HG03520 (cell line): ENCODE data around the gene LRP11.
A peak's percentile ranks its signal among the peaks of the same experiment; 100 is the strongest.
"Not testable (repeated sequence)": the region's sequence is repeated elsewhere in the genome, so short reads cannot be mapped to it uniquely, and the experiment has no call there.

Source experiments
- ATAC-seq: cut with Tn5 transposase; IDR thresholded peaks from one replicate; pipeline ENCODE4 v1.9.1; 2021; ENCODE audit warnings: mild to moderate bottlenecking, moderate library complexity; ENCODE audit not compliant: unreplicated experiment

LRP11 gene, protein sequence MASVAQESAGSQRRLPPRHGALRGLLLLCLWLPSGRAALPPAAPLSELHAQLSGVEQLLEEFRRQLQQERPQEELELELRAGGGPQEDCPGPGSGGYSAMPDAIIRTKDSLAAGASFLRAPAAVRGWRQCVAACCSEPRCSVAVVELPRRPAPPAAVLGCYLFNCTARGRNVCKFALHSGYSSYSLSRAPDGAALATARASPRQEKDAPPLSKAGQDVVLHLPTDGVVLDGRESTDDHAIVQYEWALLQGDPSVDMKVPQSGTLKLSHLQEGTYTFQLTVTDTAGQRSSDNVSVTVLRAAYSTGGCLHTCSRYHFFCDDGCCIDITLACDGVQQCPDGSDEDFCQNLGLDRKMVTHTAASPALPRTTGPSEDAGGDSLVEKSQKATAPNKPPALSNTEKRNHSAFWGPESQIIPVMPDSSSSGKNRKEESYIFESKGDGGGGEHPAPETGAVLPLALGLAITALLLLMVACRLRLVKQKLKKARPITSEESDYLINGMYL

DNA sequence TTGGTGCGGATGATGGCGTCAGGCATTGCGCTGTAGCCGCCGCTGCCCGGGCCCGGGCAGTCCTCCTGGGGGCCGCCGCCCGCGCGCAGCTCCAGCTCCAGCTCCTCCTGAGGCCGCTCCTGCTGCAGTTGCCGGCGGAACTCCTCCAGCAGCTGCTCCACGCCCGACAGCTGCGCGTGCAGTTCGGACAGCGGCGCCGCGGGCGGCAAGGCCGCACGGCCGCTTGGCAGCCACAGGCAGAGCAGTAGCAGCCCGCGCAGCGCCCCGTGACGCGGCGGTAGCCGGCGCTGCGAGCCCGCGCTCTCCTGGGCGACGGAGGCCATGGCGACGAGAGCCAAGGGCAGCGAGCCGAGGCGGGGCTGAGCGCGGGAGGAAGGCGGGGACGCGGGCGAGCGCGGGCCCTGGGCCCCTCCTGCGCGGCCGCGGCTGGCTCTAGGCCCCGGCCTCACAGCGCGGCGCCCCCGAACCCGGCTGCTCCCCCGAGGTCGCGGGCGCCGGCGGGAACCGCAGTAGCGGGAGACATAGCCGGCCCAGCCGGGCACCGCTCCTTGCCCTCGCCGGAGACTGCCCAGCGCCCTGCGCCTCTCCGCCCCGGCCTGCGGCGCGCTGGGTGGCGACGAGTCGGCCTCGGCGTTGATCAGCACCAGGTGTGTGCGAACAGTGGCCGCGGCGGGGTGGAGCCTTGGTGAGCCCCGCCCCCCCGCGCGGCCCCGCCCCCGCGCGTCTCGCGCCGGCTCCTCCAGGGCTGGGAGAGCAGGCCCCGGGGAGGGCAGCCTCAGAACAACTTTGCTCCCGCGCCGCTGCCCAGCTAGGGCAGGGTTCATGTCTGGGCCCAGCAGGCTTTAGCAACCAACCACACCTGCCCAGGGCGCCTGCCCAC is at the start of gene LRP11:
Gene LRP11, minus strand, starts transcription at position 662 of the 880 bp plus-strand sequence. Its CDS starts 339 bp downstream, at position 323.
- ATAC-seq, result peak; percentile 86

DNA sequence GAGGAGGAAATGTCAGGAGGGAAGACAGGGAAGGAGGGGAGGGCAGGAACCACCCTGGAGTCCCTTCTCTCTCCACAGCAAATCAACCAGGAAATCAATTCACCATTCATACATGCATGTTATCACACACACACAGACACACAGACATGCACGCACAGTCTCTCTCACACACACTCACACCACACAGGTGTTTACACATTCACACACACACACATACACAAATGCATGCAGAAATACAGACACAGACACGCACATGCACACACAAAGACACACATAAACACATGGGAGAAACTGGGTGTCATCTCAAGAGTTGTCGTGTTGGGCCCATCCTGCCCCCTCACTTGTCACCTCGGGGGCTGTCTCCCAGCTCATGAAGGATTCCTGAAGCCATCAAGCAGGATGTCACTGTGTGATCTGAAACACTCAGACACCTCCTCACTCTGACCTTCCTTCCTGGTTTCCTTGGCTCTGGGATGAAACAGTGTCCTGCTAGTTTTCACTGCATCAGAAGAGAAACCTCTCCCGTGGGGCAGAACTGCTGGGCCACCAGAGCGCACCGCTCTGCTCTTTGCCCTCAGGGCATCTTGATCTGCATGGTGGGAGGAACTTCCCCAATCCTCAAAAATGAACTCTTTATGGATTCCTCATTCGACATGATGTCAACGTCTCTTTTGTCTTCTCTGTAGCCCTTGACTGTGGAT is 49.5 kb upstream of the LRP11 start:
- ATAC-seq, result no peak

DNA sequence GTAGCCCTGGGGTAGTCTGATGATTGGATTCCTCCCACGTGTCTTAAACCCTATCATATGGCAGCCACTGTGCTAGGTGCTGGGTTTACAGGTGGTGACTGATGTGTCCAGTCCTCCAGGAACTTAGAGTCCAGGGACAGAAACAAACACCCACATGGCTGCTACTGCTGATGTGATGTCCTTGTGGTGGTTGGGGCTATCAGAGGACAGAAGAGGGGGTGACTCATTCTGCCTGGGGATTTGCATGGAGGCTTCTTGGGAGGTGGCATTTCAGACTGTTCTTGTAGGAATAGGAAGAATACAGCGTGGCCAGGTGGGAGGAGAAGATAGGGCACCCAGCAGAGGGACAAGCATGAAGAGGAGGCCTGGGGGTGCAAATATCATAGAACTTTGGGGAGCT is 48.9 kb upstream of the LRP11 start:
- ATAC-seq, result no peak

DNA sequence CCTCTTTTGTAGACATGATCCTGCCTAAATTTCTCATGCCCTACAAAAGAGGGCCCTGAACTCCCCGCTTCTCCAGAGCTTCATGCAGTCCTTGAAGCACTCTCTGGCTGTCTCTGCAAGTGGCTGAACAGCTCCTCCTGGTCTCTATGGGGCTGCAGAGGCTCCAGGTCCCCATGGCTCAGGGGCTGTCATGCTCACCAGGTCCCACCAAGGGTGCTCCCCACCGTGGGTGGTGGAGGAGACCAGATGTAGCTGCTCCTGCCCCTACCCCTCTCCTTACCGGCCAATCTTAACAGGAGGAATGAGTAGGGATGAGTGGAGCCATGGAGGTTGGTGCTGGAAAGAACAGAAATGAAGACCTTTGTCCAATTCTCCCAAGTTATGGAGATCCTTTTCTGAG is 48.5 kb upstream of the LRP11 start:
- ATAC-seq, result not testable (repeated sequence)

DNA sequence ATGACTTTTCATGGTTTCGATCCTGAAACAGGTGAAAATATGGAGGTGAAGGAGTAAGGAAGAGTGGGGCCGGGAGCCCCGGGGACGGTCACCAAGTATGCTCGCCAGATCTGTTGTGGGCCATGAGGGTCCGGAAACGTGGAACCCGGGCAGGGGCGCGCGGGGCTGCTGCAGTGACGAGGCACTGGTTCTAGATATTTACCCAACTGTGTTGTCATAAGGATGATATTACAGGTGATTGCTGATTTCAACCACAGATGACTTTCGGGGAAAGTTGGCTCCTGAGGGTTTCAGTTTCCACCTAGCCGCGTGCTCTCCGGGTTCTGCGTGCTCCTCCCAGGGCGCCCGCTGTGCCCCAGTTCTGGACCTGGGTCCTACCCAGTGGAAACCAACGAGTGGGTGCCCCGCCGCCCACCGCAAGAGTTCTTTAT is 46.6 kb upstream of the LRP11 start:
- ATAC-seq, result no peak

DNA sequence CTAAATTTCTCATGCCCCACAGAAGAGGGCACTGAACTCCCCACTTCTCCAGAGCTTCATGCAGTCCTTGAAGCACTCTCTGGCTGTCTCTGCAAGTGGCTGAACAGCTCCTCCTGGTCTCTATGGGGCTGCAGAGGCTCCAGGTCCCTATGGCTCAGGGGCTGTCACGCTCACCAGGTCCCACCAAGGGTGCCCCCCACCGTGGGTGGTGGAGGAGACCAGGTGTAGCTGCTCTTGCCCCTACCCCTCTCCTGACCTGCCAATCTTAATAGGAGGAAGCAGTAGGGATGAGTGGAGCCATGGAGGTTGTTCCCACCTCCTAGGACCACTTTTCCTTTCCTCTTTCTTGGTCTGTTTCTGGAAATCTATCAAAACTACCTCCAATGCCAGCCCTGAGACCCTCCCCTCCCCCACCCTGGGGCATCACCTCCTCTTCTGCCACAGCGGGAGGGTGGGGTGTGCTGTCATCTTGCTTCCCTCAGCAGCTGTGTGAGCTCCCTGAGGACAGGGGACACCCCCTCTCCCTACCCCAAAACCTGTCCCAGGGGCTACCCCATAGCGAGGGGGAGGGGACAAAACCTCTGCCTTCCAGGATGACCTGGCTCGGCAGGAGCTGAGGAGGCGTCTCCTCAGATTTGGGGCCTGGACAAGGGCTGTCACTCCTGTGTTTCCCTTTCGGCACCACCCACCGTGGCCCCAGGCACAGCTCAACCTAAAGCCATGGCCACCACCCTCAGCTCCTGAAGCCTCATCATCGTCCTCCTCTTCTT is 45.7 kb upstream of the LRP11 start:
- ATAC-seq, result no peak

DNA sequence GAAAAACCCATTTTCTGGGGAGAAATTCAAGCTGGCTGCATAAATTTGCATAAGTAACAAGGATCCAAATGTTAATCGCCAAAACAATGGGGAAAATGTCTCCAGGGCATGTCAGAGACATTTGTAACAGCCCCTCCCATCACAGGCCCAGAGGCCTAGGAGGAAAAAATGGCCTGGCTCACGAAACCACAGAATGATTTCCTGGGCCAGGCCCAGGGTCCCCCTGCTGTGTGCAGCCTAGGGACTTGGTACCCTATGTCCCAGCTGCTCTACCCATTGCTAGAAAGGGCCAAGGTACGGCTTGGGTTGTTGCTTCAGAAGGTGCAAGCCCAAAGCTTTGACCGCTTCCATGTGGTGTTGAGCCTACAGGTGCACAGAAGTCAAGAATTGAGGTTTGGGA is 44.3 kb upstream of the LRP11 start:
- ATAC-seq, result not testable (repeated sequence)

DNA sequence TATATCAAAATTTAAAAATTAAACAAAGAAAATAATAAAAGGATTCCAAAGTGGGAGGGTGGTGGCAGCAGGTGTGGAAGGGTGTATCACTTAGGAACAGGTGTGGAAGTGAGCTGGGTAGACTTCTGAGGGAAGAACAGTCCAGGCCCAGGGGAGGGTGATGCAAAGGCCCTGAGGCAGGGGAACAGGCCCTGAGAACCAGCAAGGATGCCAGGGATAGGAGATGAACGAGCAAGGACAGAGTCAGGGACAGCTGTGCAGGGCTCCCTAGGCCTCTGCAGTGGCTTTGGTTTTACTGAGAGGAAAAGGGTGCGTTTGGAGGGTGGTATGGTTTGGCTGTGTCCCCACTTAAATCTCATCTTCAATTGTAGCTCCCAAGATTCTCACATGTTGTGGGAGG is 43.2 kb upstream of the LRP11 start:
- ATAC-seq, result no peak

DNA sequence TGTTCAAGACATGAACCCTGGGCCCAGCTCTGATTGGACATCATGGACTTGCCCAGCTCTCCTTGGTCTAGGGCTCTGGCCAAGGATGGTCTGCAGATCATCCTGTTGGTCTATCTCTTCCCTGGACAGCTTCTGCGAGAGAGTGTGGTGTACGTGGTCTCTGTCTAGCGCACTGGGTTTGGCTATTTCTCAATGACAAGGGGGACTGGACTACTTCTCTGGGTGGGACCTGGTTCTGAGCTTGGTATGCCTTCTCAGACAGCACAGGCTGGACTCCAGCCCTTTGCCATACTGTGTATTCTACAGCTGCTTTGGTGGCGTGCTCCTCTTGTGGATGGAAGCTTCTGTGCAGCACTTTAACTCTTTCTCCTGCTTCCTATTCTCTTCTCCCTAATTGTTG is 42.2 kb upstream of the LRP11 start:
- ATAC-seq, result no peak

DNA sequence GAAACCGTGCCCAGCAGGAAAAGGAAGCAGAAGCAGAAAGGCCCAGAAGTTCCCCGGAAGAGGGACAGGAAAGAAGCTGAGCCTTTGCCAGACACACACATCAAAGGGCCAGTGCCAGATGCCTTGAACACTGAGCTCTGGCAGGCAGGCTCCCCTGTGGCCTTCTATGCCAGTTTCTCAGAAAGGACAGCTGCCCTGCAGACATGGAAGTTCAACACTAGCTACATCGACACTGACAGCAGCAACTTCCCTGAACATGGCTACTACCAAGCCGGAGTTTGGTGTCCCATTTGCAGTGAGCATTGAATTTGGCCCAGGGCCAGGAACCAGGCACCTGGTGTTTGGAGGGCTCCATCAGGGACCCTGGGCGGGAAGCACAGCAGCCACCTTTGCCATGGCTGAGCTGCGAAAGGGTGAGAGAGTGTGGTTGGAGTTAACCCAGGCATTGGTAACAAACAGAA is 41.8 kb upstream of the LRP11 start:
- no peak for ATAC-seq

DNA sequence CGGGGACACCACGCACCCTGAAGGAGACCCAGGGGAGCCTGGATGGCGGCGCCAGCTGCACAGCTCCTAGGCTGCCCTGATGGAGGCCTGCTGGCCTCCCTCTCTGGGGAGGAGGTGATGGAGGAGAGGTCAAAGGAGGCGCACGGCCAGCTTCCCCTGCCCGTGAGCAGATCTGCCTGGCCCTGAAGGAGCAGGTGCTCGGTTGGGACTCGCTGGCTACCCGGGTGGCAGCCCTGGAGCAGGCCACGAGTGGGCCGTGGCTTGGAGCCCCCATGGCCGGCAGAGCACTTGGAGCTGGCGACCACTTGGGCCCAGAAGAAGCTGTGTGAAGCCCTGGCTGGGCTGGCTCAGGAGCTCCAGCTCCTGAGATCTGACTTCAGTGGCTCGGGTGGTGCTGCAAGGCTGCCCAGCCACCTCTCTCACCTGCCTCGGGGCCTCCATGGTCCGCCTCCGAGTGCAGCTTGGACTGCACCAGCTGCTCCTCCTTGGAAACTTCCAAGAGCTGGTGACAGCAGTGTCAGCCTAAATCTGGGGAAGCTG is 41.3 kb upstream of the LRP11 start:
- ATAC-seq, result no peak

DNA sequence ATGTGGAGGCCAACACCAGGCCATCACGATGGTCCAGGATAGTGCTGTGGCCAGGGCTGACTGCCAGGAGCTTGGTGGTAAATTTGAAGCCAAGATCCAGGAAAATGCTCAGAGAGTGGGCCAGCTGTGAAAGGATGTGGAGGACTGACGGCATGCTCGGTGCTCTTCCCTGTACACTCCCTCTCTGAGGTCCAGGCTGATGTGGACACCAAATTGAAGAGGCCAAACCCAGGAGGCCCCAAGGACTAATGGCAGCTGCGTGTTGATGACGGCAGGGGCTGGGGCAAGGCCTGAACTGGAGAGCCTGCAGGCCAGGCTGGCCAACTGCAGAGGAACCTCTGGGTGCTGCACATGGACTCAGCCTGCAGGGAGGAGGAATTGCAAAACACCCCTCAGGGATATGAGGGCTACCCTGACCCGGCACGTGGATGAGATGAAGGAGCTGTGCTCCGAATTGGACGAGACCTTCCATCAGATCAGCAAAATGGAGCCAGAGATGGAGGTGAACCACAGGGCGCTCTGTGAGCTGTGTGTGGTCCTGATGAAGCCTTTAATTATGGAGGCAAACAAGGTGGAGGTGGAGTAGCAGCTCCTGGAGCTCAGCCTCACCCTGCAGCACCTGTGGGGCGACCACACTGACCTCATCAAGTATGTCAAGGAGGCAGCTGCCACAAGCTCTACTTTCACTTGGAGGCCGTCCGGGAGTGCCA is 40.7 kb upstream of the LRP11 start:
- ATAC-seq, result no peak

DNA sequence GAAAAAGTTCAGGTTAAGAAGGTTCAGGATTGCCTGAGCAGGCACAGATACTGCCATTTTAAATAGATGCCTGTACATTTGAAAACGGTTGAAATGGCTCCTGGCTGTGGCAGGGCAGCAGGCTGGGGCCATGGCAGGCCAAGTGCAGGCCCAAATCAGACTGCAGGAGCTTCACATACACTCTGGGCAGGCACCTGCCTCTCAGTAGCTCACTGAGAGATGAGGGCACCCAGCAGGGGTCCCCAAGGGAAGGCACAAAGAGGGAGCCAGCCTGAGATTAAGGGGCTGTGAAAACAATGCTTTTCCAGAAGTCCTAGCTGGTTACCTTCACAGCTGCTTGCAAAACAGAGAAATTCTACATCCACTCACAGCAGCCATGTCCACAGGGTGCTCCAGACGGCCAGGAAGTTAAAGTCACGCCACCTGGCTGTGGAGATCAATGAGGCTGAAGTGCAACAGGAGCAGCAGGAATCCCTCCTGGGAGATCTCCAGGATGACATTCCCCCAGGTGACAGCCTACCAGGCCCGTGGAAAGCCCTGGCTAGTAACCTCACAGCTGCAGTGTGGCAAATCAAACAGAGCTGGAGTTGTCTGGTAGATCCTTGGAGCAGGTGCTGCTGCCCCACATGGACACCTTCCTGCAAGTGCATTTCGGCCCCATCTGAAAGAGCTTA is 39.9 kb upstream of the LRP11 start:
- no peak for ATAC-seq

DNA sequence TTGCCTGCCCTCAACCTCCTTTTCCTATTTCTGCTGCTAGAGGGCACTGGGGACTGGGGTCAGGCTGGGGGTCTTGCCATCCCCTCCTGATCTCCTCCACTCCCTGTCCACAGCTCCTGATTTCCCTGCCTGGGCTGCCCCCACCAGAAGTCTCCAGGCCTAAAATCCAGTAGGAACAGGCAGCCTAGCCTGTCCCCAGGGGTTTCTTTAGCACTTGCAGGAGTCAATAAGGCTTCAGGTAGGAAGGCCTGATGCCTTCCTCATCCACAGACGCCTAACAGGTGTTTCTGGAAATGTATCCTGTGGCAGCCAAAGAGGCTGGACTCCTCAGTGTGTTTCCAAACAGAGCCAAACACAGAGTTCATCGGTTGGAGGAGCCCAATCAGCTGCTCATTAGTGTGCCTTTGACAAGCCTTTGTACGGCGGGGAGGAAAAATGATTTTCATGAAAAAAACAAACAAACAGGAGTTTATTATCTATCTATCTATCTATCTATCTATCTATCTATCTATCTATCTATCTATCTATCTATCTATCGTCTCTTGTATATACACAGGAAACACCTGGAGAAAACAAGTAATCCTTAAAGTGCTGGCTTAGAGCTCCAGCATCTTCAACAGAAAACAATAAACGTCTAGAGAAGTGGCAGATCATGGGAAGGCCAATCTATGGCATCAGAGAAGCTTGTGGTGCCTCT is 37.4 kb upstream of the LRP11 start:
- ATAC-seq, result no peak

DNA sequence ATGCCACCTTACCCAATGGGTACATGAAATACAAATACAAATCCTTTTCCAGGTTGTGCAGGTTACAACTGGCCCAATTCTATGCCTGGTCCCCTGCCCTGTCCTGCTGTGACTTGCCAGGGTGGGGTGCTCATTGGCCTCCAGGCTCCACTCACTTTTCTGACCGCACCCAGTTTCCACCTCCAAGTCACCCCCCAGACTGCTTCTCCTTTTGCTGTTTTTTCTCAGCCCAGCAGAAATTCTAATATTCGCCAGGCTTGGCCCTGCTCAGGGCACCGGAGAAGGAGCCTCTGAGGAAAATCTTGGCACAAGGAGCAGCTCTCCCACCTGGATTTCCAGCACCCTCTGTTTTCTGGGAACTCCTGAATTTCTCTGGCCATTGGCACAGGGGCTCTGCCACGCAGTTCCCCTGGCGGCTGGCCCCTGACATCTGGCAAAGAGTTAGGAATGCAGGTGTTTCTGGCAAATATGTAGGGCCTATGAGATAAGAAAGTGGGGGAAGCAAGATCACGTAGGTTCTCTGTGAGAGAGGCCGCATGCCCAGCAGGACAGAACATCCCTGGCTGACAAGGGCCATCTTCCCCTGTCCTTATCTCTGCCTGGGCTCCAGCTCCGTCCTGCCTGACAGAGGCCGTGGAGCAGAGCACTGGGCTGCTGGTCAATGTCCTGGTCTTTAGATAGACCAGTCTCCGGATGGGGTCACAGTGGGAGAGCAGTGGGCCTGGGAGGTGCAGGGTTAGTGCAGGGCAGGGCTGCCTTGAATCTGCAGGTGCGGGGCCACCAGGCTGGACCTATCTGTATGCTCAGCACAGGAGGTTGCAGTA is 36.7 kb upstream of the LRP11 start:
- ATAC-seq, result no peak

DNA sequence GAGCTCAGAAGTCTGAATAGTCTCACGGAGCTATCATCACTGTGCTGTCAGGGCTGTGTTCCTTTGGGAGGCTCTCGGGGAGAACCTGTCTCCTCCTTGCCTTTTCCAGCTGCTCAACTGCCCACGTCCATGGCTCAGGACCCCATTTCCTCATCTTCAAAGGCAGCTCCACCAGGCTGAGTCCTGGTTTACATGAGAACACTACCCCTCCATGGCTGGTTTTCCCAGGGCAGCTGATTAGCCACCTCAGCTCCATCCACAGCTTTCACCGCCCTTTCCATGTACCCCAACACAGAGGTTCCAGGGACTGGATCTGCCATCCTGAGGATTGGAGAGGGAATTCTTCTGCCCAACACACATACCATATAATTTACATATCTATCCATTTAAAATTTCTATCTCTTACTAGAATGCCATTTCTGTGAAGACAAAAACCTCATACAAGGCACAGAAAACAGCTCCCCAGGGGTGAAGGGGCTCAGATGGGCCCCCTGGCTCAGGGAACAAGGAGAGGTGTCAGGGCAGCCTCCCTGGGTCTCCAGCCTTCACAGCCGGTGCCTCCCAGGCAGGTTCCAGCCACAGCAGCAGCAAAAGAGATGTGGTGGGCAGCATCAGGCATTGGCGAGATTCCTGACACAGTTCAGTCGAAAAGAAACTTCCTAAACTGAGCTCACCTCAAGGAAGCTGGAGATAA is 35.9 kb upstream of the LRP11 start:
- ATAC-seq, result no peak

DNA sequence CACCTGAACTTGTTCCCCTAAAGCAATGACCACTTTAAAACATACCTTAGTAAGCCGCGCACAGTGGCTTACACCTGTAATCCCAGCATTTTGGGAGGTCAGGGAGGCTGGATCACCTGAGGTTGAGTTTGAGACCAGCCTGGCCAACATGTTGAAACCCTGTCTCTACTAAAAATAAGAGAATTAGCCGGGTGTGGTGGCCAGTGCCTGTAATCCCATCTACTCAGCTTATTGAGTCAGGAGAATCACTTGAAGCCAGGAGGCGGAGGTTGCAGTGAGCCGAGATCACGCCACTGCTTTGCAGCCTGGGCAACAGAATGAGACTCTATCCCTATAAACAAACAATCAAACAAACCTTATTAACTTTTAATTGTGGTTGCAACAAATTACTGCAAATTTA is 35.3 kb upstream of the LRP11 start:
- no peak for ATAC-seq
